SK-N-SH (cell line): ENCODE measurements around the gene BUB3. TPM values are rescaled to one million over a fixed set of nuclear protein-coding genes. Genes with fewer than 3 reads are reported as not detected.

Experiments used
- CTCF ChIA-PET: fragments of 300-600, 350-600 bp; formaldehyde crosslinking; extraction: SDS; loops from one replicate; lab custom pipeline; 2021; lab: Yijun Ruan, JAX
- POLR2A ChIA-PET: fragments of 350-600 bp; sonication (Branson Sonifier 250); formaldehyde crosslinking; extraction: SDS; loops from one replicate; lab custom pipeline; 2020; ENCODE audit warnings: antibody characterized with exemption, inconsistent platforms; lab: Yijun Ruan, JAX
- DNase-seq: peaks from one replicate; pipeline ENCODE4 v3.0.0; 2012
- H2AFZ ChIP-seq: fragments of 200-600 bp; sonication (generic); 2 replicates; pipeline ENCODE4 v1.8.1; 2016; ENCODE audit warnings: antibody characterized with exemption, mild to moderate bottlenecking, low read depth
- H3F3A ChIP-seq: fragments of 200-600 bp; sonication (generic); replicated peaks from 2 replicates; pipeline ENCODE3; 2016; ENCODE audit warnings: antibody characterized with exemption, mild to moderate bottlenecking; ENCODE audit not compliant: insufficient read depth
- H3K27ac ChIP-seq, 2 experiments: fragments of 200-500 bp in 1 of 2; fragments of 200-600 bp in 1 of 2; sonication (Bioruptor generic) in 1 of 2; sonication (generic), shearing (Covaris generic) in 1 of 2; 2 replicates each; pipeline versions ENCODE4 v1.5.1 to v1.6.1; 2014 to 2016; ENCODE audit warnings: low read depth in 2 of 2, inconsistent platforms in 1 of 2, low read length in 1 of 2, mild to moderate bottlenecking in 1 of 2, mixed read lengths in 1 of 2
- H3K27me3 ChIP-seq: fragments of 200-600 bp; sonication (generic), shearing (Covaris generic); 2 replicates; pipeline ENCODE4 v1.6.1; 2016; ENCODE audit warnings: mixed run types; ENCODE audit not compliant: insufficient read depth
- H3K36me3 ChIP-seq, 2 experiments: fragments of 200-500 bp in 1 of 2; fragments of 200-600 bp in 1 of 2; sonication (Bioruptor generic) in 1 of 2; sonication (generic) in 1 of 2; replicated peaks in 1 of 2; 2 replicates each; pipeline versions ENCODE3 to v1.5.1; 2014 to 2016; ENCODE audit warnings: low read length in 1 of 2, mild to moderate bottlenecking in 1 of 2; ENCODE audit not compliant: insufficient read depth in 2 of 2, control insufficient read depth in 1 of 2
- H3K4me1 ChIP-seq, 2 experiments: fragments of 200-500 bp in 1 of 2; fragments of 200-600 bp in 1 of 2; sonication (Bioruptor generic) in 1 of 2; sonication (generic), shearing (Covaris generic) in 1 of 2; 2 replicates each; pipeline versions ENCODE4 v1.5.1 to v1.6.1; 2014 to 2016; ENCODE audit warnings: low read depth in 1 of 2, low read length in 1 of 2, mixed run types in 1 of 2; ENCODE audit not compliant: insufficient read depth in 2 of 2, control insufficient read depth in 1 of 2
- H3K4me2 ChIP-seq: fragments of 200-600 bp; sonication (generic), shearing (Covaris generic); 2 replicates; pipeline ENCODE4 v1.6.1; 2017; ENCODE audit warnings: mixed run types
- H3K4me3 ChIP-seq, 2 experiments: fragments of 200-500 bp in 1 of 2; fragments of 200-600 bp in 1 of 2; sonication (Bioruptor generic) in 1 of 2; sonication (generic), shearing (Covaris generic) in 1 of 2; 2 replicates each; pipeline versions ENCODE4 v1.5.1 to v1.8.1; 2014 to 2016; ENCODE audit warnings: low read depth in 2 of 2, inconsistent platforms in 1 of 2, low read length in 1 of 2, mild to moderate bottlenecking in 1 of 2, mixed read lengths in 1 of 2, moderate library complexity in 1 of 2
- H3K79me2 ChIP-seq: fragments of 200-600 bp; sonication (generic); 2 replicates; pipeline ENCODE4 v1.8.1; 2017; ENCODE audit warnings: mild to moderate bottlenecking; ENCODE audit not compliant: insufficient read depth
- H3K9ac ChIP-seq: fragments of 200-600 bp; sonication (generic); 2 replicates; pipeline ENCODE4 v1.6.1; 2017; ENCODE audit warnings: mixed run types
- H3K9me2 ChIP-seq: fragments of 200-600 bp; sonication (generic); 2 replicates; pipeline ENCODE4 v1.6.1; 2017; ENCODE audit warnings: mixed run types
- H3K9me3 ChIP-seq: fragments of 200-600 bp; sonication (generic); 2 replicates; pipeline ENCODE4 v1.6.1; 2017; ENCODE audit warnings: mixed run types, mild to moderate bottlenecking, moderate library complexity
- H4K20me1 ChIP-seq: fragments of 200-600 bp; sonication (generic); 2 replicates; pipeline ENCODE4 v1.6.1; 2017; ENCODE audit warnings: mild to moderate bottlenecking, mixed run types; ENCODE audit not compliant: insufficient read depth
- CTCF ChIP-seq: fragments of 200-600 bp; sonication (generic); IDR thresholded peaks from 2 replicates; pipeline ENCODE4 v1.6.1; 2017; ENCODE audit warnings: antibody characterized with exemption, mild to moderate bottlenecking, moderate library complexity
- ELF1 ChIP-seq: IDR thresholded peaks from 2 replicates; pipeline ENCODE4 v1.4.0; 2012
- EZH2phosphoT487 ChIP-seq: fragments of 200-600 bp; sonication (generic); IDR thresholded peaks from 2 replicates; pipeline ENCODE4 v1.6.1; 2017; ENCODE audit warnings: low read depth, mixed run types, mild to moderate bottlenecking, antibody characterized with exemption, moderate library complexity, borderline replicate concordance
- FOXM1 ChIP-seq: IDR thresholded peaks from 2 replicates; pipeline ENCODE4 v1.4.0; 2012; ENCODE audit warnings: low read depth, mild to moderate bottlenecking
- JUND ChIP-seq: IDR thresholded peaks from 2 replicates; pipeline ENCODE4 v1.4.0; 2012
- PBX3 ChIP-seq: IDR thresholded peaks from 2 replicates; pipeline ENCODE4; 2012
- RAD21 ChIP-seq: IDR thresholded peaks from 2 replicates; pipeline ENCODE4 v1.6.1; 2012; ENCODE audit warnings: mild to moderate bottlenecking, low read length
- RFX5 ChIP-seq: IDR thresholded peaks from 2 replicates; pipeline ENCODE4 v1.6.1; 2012; ENCODE audit warnings: mild to moderate bottlenecking, improper control_type of control experiment, low read length
- RXRA ChIP-seq: IDR thresholded peaks from 2 replicates; pipeline ENCODE4 v1.4.0; 2012; ENCODE audit warnings: low read depth, mild to moderate bottlenecking, borderline replicate concordance
- SIN3A ChIP-seq: IDR thresholded peaks from 2 replicates; pipeline ENCODE4 v1.6.1; 2012; ENCODE audit warnings: low read depth, mild to moderate bottlenecking, low read length, moderate library complexity, borderline replicate concordance
- YY1 ChIP-seq: IDR thresholded peaks from 2 replicates; pipeline ENCODE4 v1.4.0; 2012; ENCODE audit warnings: low read depth, mild to moderate bottlenecking
- WGBS: methylation state at CpG from one replicate; pipeline ENCODE4 v1.1.6; 2017; ENCODE audit warnings: low lambda C conversion rate; 5-methylcytosine and 5-hydroxymethylcytosine counted together
- polyA plus RNA-seq, 3 experiments: library from polyadenylated mRNA; depleted of rRNA; stranded (reverse); fragments of >200 nt; gene quantifications; 2 replicates each; pipeline ENCODE4 v1.2.3, GENCODE V29; 2012
- TF ChIP-seq, protein P1 (sequence below): IDR thresholded peaks from 2 replicates; pipeline ENCODE4 v1.6.1; 2012; ENCODE audit warnings: mild to moderate bottlenecking, low read depth, low read length, moderate library complexity

Gene BUB3
- polyA plus RNA-seq, 1 of the 3 experiments (the other 2 are of a cell fraction): 202 TPM

GRCh38 chr10:123202506-123202905 lies 48.3 kb downstream of the BUB3 start:
- ChIA-PET POLR2A (no interaction called here), CTCF (no interaction called here)

More at GRCh38 chr10:123202506-123202905, 48.3 kb downstream of the BUB3 start:
- Histone ChIP-seq H3K27ac (no peak overlapping the region), H3K27me3 (no peaks in the 10 kb centered on the region), H3K4me2 (no peak overlapping the region), H3K4me1 (no peaks in the 10 kb centered on the region; a peak in 1 of 4 replicates), H3K9me2 (no peaks in the 10 kb centered on the region), H2AFZ (no peak overlapping the region), H3K36me3 (no peaks in the 10 kb centered on the region), H3K79me2 (no peaks in the 10 kb centered on the region), H3K9me3 (no peaks in the 10 kb centered on the region), H3F3A (no peaks in the 10 kb centered on the region), H3K4me3 (no peak overlapping the region), H3K9ac (no peak overlapping the region), H4K20me1 (no peaks in the 10 kb centered on the region)
- no peak for DNase-seq
- TF ChIP-seq, protein P1, sequence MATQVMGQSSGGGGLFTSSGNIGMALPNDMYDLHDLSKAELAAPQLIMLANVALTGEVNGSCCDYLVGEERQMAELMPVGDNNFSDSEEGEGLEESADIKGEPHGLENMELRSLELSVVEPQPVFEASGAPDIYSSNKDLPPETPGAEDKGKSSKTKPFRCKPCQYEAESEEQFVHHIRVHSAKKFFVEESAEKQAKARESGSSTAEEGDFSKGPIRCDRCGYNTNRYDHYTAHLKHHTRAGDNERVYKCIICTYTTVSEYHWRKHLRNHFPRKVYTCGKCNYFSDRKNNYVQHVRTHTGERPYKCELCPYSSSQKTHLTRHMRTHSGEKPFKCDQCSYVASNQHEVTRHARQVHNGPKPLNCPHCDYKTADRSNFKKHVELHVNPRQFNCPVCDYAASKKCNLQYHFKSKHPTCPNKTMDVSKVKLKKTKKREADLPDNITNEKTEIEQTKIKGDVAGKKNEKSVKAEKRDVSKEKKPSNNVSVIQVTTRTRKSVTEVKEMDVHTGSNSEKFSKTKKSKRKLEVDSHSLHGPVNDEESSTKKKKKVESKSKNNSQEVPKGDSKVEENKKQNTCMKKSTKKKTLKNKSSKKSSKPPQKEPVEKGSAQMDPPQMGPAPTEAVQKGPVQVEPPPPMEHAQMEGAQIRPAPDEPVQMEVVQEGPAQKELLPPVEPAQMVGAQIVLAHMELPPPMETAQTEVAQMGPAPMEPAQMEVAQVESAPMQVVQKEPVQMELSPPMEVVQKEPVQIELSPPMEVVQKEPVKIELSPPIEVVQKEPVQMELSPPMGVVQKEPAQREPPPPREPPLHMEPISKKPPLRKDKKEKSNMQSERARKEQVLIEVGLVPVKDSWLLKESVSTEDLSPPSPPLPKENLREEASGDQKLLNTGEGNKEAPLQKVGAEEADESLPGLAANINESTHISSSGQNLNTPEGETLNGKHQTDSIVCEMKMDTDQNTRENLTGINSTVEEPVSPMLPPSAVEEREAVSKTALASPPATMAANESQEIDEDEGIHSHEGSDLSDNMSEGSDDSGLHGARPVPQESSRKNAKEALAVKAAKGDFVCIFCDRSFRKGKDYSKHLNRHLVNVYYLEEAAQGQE: no peak
- no peak for TF ChIP-seq RXRA
- no peak for TF ChIP-seq SIN3A
- no peak for TF ChIP-seq EZH2phosphoT487
- no peak for TF ChIP-seq YY1
- TF ChIP-seq RFX5: no peak
- TF ChIP-seq CTCF: no peak
- no peak for TF ChIP-seq PBX3
- no peak for TF ChIP-seq JUND
- TF ChIP-seq FOXM1: no peak
- TF ChIP-seq RAD21: no peak
- no peak for TF ChIP-seq ELF1
- 90% methylated on average over 5 of the region's 8 CpGs for WGBS
